HS-27A (cell line): ENCODE measurements around the gene UBASH3A.
A peak's percentile ranks its signal among the peaks of the same experiment; 100 is the strongest.

Source experiments
- DNase-seq: peaks from one replicate; pipeline ENCODE4 v3.0.0-alpha.2; 2012; ENCODE audit warnings: low read depth, missing footprints

Gene UBASH3A

GRCh38 chr21:42451941-42452340 is 48.2 kb downstream of the UBASH3A start:
- DNase-seq = no peak

- DNase-seq = no peak
Measured at GRCh38 chr21:42452401-42453223, 48.9 kb downstream of the UBASH3A start.

GRCh38 chr21:42453224-42453985 is 49.7 kb downstream of the UBASH3A start:
- DNase-seq = no peak

- no peak for DNase-seq
Measured at GRCh38 chr21:42453986-42454570, 50.4 kb downstream of the UBASH3A start.

GRCh38 chr21:42454786-42455185 is 51.1 kb downstream of the UBASH3A start:
- DNase-seq = no peak

- DNase-seq = no peak
Measured at GRCh38 chr21:42455196-42455595, 51.5 kb downstream of the UBASH3A start.

GRCh38 chr21:42455754-42456440 is 52.2 kb downstream of the UBASH3A start:
- no peak for DNase-seq

- no peak for DNase-seq
Measured at GRCh38 chr21:42456457-42456856, 52.8 kb downstream of the UBASH3A start.

- no peak for DNase-seq
Measured at GRCh38 chr21:42459082-42459460, 55.4 kb downstream of the UBASH3A start.

- DNase-seq = no peak
Measured at GRCh38 chr21:42459546-42460215, 56.0 kb downstream of the UBASH3A start.

- no peak for DNase-seq
Measured at GRCh38 chr21:42460391-42461184, 56.9 kb downstream of the UBASH3A start.

- no peak for DNase-seq
Measured at GRCh38 chr21:42461185-42461520, 57.5 kb downstream of the UBASH3A start.

GRCh38 chr21:42461881-42462877 is 58.5 kb downstream of the UBASH3A start:
- DNase-seq = no peak

- peak; percentile 9 for DNase-seq
Measured at GRCh38 chr21:42463861-42464515, 60.3 kb downstream of the UBASH3A start.

GRCh38 chr21:42465008-42465802 is 61.5 kb downstream of the UBASH3A start:
- no peak for DNase-seq

GRCh38 chr21:42465803-42466127 is 62.1 kb downstream of the UBASH3A start:
- DNase-seq = no peak

GRCh38 chr21:42466700-42467099 is 63.0 kb downstream of the UBASH3A start:
- no peak for DNase-seq

- DNase-seq = no peak
Measured at GRCh38 chr21:42467140-42467983, 63.7 kb downstream of the UBASH3A start.
